Keratinocyte (primary cell): ENCODE results near the gene THOP1.

Source experiments
- CTCF ChIP-seq, 3 experiments: IDR thresholded peaks in 1 of 3; conservative IDR thresholded peaks in 1 of 3; optimal IDR thresholded peaks in 1 of 3; 2 replicates in 2 of 3; 3 replicates in 1 of 3; pipeline versions ENCODE3 to v1.5.1; 2011; ENCODE audit warnings: low read length in 3 of 3, mild to moderate bottlenecking in 3 of 3, moderate library complexity in 2 of 3, control low read depth in 1 of 3, inconsistent platforms in 1 of 3; ENCODE audit not compliant: insufficient read depth in 2 of 3; ENCODE audit errors: extremely low read depth in 1 of 3
- EZH2 ChIP-seq: IDR thresholded peaks from one replicate; pipeline ENCODE4 v1.6.1; 2012; ENCODE audit warnings: inconsistent platforms, mild to moderate bottlenecking, low read length, moderate library complexity

GRCh38 chr19:2785244-2785997 lies at the start of gene THOP1:
- no peak for TF ChIP-seq CTCF (optimal IDR thresholded peaks at IDR 0.05 in 1 of 3, IDR thresholded peaks at IDR 0.05 in 1 of 3, conservative IDR thresholded peaks at IDR 0.05 in 1 of 3; ENCODE audit: extremely low read depth in 1 of 3, insufficient read depth in 2 of 3, low read length in 3 of 3)
- no peak for TF ChIP-seq EZH2
